Measurements from ENCODE around the gene COPA.
A peak's percentile ranks its signal among the peaks of the same experiment; 100 is the strongest.

COPA gene

DNA sequence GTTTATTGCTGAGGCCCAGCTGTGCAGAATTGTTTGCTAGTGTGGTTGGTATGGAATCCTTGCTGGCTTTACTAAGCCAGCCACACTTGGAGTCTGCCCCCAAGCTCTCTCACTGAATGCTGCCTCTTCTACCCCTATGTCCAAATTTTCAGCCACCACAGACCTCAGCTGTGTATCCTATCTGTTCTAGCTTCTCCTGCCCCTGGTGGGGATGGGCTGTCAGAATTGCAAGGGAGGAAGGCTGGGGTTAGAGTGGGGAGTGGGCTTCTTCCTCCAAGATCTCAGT lies 28.2 kb upstream of the COPA start:
- no peak for FAIRE-seq
- DNase-seq (ENCODE audit: insufficient read length, low spot score), result no peak
- TF ChIP-seq POU2F2 (IDR thresholded peaks at IDR 0.05; ENCODE audit: low read depth, low read length) (no peak), SPI1 (IDR thresholded peaks at IDR 0.05; ENCODE audit: low read depth, low read length) (no peak), TAF1 (IDR thresholded peaks at IDR 0.05; ENCODE audit: low read depth, low read length) (no peak), PAX5 (IDR thresholded peaks at IDR 0.05; ENCODE audit: insufficient read depth, low read length, severe bottlenecking) (no peak), POLR2AphosphoS5 (IDR thresholded peaks at IDR 0.05; ENCODE audit: low read depth, low read length) (no peak), POLR2A (IDR thresholded peaks at IDR 0.05; ENCODE audit: low read depth, low read length) (no peak)

DNA sequence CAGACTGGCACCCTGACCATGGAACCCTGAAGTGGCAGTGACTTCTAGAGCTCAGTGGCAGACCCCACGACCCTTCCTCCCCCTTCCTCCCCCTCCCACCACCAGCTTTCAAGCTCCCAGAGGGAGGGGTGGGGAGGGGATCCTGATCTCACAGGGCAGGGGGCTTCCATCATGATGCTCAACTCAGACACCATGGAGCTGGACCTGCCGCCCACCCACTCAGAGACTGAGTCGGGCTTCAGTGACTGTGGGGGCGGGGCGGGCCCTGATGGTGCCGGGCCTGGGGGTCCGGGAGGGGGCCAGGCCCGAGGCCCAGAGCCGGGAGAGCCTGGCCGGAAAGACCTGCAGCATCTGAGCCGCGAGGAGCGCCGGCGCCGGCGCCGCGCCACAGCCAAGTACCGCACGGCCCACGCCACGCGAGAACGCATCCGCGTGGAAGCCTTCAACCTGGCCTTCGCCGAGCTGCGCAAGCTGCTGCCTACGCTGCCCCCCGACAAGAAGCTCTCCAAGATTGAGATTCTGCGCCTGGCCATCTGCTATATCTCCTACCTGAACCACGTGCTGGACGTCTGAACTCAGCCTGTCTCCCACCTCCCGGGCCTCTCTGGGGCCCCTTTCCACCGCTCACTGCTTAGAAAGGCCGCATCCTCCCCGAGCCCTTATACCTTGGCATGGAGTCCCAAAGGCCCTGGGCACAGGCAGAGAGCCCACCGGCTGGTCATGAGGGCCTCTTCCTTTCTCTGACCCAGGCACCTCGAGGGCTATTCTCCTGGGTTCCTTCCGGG lies 27.7 kb upstream of the COPA start:
- DNase-seq (ENCODE audit: insufficient read length, low spot score), result no peak
- TF ChIP-seq POLR2A (IDR thresholded peaks at IDR 0.05; ENCODE audit: low read depth, low read length) (no peak), TAF1 (IDR thresholded peaks at IDR 0.05; ENCODE audit: low read depth, low read length) (no peak), PAX5 (IDR thresholded peaks at IDR 0.05; ENCODE audit: insufficient read depth, low read length, severe bottlenecking) (no peak), POLR2AphosphoS5 (IDR thresholded peaks at IDR 0.05; ENCODE audit: low read depth, low read length) (no peak), POU2F2 (IDR thresholded peaks at IDR 0.05; ENCODE audit: low read depth, low read length) (no peak), SPI1 (IDR thresholded peaks at IDR 0.05; ENCODE audit: low read depth, low read length) (no peak)
- FAIRE-seq, result no peak

DNA sequence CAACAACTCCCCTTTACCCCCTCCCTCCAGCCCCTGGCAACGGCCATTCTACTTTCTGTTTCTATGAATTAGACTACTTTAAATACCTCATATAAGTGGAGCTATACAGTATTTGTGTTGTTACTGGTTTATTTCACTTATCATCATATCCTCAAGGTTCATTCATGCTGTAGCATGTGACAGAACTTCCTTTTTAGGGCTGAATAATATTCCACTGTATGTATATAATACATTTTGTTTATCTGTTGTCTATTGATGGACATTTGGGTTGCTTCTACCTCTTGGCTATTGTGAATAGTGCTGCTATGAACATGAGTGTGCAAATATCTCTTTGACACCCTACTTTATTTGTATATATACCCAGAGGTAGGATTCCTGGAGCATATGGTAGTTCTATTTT lies 26.0 kb upstream of the COPA start:
- no peak for TF ChIP-seq POU2F2 (IDR thresholded peaks at IDR 0.05; ENCODE audit: low read depth, low read length)
- FAIRE-seq (no peak), DNase-seq (ENCODE audit: insufficient read length, low spot score) (no peak)

DNA sequence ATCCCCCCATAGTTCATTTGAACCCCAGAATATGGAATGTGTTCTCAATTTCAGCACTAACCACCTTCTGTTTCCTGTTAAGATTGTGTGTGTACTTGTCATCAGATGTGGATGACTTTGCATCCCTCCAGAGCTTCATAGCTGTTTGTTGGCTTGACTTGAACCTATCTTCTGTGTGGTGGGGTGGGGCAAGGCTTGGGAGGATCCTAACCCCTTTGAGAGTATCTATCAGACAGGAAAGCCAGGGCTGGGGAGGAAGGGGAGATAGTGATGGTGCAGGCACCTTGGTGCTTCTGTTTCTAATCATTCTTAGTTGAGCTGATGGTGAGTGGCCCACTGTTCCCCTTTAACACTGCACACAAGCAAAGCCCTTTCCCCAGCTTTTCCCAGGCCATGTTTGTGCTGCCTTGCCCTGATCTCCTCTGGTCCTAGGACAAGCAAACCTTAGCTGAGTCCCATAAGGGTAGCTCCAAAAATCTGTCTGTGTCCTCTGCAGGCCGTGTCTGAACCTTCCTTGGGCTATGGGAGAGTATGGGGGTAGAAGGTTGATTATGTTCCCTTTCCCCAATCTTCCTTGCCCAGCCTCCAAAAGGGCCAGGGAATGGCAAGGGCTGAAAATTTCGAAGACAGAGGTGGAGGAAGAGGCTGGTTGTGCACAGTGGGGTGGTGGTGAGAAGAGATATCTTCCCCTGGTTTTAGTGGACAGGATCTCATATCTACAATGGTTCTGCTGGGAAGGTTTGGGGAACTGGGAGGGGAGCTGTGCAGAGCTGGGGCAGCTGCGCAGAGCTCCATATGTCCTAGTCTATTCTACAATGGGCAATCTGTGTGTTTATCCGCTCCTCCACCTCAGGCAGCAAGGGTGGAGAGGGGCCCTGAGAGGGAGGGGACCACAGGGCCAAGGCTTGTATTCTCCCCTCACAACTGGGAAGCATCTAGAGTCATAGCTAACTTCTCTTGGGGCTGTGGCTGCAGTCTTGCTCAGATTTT lies 25.2 kb upstream of the COPA start:
- DNase-seq (ENCODE audit: insufficient read length, low spot score) (no peak), FAIRE-seq (peak; percentile 57)
- TF ChIP-seq POLR2A (IDR thresholded peaks at IDR 0.05; ENCODE audit: low read depth, low read length) (no peak), SPI1 (IDR thresholded peaks at IDR 0.05; ENCODE audit: low read depth, low read length) (no peak), POLR2AphosphoS5 (IDR thresholded peaks at IDR 0.05; ENCODE audit: low read depth, low read length) (no peak), TAF1 (IDR thresholded peaks at IDR 0.05; ENCODE audit: low read depth, low read length) (no peak), POU2F2 (IDR thresholded peaks at IDR 0.05; ENCODE audit: low read depth, low read length) (no peak), PAX5 (IDR thresholded peaks at IDR 0.05; ENCODE audit: insufficient read depth, low read length, severe bottlenecking) (no peak)

DNA sequence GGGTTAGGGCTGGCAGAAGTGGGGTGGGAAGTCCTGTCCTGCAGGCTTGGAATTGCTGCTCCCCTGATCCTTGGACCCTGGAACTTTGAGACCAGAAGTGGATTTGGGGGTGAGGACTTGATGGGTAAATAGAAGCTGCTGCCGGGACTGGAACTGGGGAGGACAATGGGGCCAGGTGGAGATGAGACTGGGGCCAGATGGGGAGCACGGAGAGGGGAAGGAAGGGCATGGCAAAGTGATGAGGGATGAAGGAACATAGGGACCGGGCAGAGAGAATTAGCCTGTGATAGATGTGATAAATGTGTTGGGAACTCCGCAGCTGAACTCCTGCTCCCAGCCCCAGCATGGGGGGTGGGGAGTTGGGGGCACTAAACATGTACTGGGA lies 24.5 kb upstream of the COPA start:
- TF ChIP-seq POLR2AphosphoS5 (IDR thresholded peaks at IDR 0.05; ENCODE audit: low read depth, low read length) (no peak), POU2F2 (IDR thresholded peaks at IDR 0.05; ENCODE audit: low read depth, low read length) (no peak), PAX5 (IDR thresholded peaks at IDR 0.05; ENCODE audit: insufficient read depth, low read length, severe bottlenecking) (no peak), SPI1 (IDR thresholded peaks at IDR 0.05; ENCODE audit: low read depth, low read length) (no peak), POLR2A (IDR thresholded peaks at IDR 0.05; ENCODE audit: low read depth, low read length) (no peak), TAF1 (IDR thresholded peaks at IDR 0.05; ENCODE audit: low read depth, low read length) (no peak)
- DNase-seq (ENCODE audit: insufficient read length, low spot score), result no peak
- no peak for FAIRE-seq

DNA sequence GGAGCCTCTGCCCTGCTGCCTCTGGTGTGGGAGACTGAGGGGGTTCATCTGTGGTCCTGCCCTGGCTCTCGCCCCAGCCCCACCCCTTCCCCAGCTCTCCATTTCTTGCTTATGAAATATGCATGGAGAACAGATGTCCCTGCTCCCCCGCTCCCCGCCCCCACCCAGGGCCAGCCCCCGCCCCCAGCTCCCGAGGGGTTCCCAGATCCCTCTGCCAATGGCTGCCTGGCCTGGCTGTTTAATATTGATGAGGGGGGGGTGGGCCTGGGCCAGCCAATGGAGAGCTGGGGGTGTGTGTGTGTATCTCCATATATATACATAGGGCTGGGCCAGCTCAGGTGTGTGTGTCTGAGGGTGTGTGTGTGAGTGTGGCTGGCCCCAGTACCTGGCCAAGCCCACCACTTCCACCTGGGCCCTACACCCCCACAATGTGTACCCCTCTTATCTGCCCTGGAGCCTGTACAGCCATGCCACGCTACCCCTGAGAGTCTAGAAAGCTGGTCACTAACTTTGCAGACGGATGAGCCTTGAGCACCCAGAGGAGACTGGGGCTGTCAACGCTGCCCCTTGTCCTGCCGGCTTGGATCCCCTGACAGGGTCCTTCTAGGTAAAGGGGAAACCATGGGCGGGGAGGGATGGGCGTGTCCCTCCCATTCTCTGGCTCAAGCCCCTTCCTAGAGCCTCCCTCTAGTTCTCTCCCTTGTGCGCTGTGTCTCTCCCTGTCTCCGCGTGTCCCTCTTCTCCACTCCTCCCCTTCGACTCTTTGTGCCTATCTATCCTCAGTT lies 23.9 kb upstream of the COPA start, which contains the start of gene NHLH1:
TSS of gene NHLH1 (plus strand) at position 341 of the 785 bp plus-strand sequence. CDS start 3,661 bp downstream, outside the sequence.
- DNase-seq (ENCODE audit: insufficient read length, low spot score) (no peak), FAIRE-seq (no peak)

DNA sequence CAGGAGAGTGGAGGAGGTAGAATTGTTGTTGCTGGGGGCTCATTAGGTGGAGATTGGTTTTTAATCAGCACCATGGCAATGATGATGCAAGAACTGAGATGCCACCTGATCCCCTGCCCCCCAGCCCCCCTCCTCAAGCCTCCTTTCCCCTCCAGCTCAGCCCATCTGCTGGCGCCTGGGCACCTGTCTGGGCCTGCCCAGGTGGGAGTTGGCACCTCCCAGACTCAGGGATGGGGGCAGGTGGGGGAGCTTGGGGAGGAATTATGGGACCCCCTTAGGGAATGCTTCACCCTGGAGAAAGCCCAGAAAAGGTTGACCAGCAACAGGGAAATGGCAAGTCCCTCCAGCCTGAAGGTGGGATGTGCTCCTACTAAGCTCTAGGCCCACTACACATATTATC lies 22.3 kb upstream of the COPA start:
- no peak for DNase-seq (ENCODE audit: insufficient read length, low spot score)

More for the DNA sequence above, 23.9 kb upstream of the COPA start, which contains the start of gene NHLH1:
- TF ChIP-seq SPI1 (IDR thresholded peaks at IDR 0.05; ENCODE audit: low read depth, low read length), result no peak
- no peak for TF ChIP-seq POLR2AphosphoS5 (IDR thresholded peaks at IDR 0.05; ENCODE audit: low read depth, low read length)
- no peak for TF ChIP-seq TAF1 (IDR thresholded peaks at IDR 0.05; ENCODE audit: low read depth, low read length)
- no peak for TF ChIP-seq POLR2A (IDR thresholded peaks at IDR 0.05; ENCODE audit: low read depth, low read length)
- TF ChIP-seq PAX5 (IDR thresholded peaks at IDR 0.05; ENCODE audit: insufficient read depth, low read length, severe bottlenecking), result no peak
- TF ChIP-seq POU2F2 (IDR thresholded peaks at IDR 0.05; ENCODE audit: low read depth, low read length), result no peak

DNA sequence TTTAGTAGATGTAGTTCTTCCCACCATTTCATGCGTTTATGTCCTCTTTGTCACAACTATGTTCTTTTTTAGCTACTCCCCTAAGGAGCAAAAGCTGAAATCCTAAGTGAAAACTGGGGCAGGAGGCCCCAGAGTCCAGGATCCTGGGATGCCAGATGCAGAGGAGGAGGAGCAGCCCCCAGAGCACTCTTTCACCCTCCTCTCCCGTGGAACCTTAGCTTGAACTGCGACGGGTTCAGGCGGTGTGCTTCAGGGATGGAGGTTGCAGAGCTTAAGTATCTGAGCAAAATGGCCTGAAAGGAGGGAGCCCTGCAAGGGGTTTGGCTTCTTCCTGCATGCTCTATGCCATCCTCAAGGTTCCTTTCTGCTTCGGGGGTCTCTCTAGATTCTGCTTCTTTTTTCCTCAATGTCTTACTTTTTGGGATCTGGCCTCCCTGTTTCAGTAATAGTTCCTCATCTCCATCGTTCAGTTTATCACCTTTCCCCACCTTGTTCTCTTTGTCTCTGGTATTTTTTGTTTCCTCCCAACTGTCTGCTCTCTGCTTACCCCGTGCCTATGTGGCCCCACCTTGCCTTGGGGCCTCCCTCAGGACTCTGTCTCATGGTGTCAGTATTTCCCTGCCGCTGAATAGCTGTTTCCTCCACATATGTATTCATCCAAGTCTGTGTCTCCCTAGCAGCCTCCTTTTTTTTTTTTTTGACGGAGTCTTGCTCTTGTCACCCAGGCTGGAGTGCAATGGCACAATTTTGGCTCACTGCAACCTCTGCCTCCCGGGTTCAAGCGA lies 21.1 kb upstream of the COPA start:
- no peak for FAIRE-seq

More for the DNA sequence above, 22.3 kb upstream of the COPA start:
- no peak for FAIRE-seq
- TF ChIP-seq POLR2AphosphoS5 (IDR thresholded peaks at IDR 0.05; ENCODE audit: low read depth, low read length), result no peak
- TF ChIP-seq SPI1 (IDR thresholded peaks at IDR 0.05; ENCODE audit: low read depth, low read length), result no peak
- TF ChIP-seq TAF1 (IDR thresholded peaks at IDR 0.05; ENCODE audit: low read depth, low read length), result no peak
- TF ChIP-seq PAX5 (IDR thresholded peaks at IDR 0.05; ENCODE audit: insufficient read depth, low read length, severe bottlenecking), result no peak
- no peak for TF ChIP-seq POLR2A (IDR thresholded peaks at IDR 0.05; ENCODE audit: low read depth, low read length)
- no peak for TF ChIP-seq POU2F2 (IDR thresholded peaks at IDR 0.05; ENCODE audit: low read depth, low read length)

More for the DNA sequence above, 21.1 kb upstream of the COPA start:
- no peak for TF ChIP-seq POLR2AphosphoS5 (IDR thresholded peaks at IDR 0.05; ENCODE audit: low read depth, low read length)
- TF ChIP-seq POU2F2 (IDR thresholded peaks at IDR 0.05; ENCODE audit: low read depth, low read length), result no peak
- no peak for DNase-seq (ENCODE audit: insufficient read length, low spot score)
